OCI-LY1 (cell line): Measurements from ENCODE around the gene GALNT2.

Experiments used
- EZH2 ChIP-seq: fragments of 200-600 bp; sonication (generic), shearing (Covaris generic); IDR thresholded peaks from 2 replicates; pipeline ENCODE4 v1.8.0; 2017; ENCODE audit warnings: borderline replicate concordance, mixed run types, mild to moderate bottlenecking, antibody characterized with exemption, low read length, moderate library complexity, mixed read lengths
- TF ChIP-seq, protein P1 (sequence below): fragments of 200-600 bp; sonication (generic), shearing (Covaris generic); IDR thresholded peaks from 2 replicates; pipeline ENCODE4 v1.5.1; 2017; ENCODE audit warnings: mild to moderate bottlenecking, antibody characterized with exemption, low read length, moderate library complexity, mixed read lengths

DNA sequence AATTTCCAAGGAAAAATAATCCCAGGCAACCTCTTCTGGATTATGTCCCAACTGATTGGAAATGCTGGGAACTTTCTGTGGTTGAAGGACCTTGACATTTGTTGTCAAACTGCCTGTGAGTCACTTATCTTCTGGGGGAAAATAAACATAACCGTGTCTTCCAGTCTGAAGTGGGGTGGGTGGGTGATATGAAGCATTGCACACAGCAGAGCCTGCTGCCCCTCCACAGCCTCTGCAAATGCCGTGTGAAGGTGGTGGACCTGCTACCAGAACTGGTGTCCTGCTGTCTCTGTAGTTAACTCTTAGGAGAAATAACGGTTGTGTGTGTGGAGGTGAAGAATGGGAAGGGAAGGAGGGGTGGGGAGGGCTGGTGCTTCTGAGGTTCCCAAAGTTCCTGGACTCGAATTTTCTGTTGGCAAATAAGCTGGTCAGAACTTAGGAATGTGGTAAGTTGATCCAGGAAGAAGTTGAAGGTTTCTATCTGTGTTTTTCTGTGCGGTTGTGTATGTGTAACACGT, 23.2 kb downstream of the GALNT2 start:
- TF ChIP-seq, protein P1, sequence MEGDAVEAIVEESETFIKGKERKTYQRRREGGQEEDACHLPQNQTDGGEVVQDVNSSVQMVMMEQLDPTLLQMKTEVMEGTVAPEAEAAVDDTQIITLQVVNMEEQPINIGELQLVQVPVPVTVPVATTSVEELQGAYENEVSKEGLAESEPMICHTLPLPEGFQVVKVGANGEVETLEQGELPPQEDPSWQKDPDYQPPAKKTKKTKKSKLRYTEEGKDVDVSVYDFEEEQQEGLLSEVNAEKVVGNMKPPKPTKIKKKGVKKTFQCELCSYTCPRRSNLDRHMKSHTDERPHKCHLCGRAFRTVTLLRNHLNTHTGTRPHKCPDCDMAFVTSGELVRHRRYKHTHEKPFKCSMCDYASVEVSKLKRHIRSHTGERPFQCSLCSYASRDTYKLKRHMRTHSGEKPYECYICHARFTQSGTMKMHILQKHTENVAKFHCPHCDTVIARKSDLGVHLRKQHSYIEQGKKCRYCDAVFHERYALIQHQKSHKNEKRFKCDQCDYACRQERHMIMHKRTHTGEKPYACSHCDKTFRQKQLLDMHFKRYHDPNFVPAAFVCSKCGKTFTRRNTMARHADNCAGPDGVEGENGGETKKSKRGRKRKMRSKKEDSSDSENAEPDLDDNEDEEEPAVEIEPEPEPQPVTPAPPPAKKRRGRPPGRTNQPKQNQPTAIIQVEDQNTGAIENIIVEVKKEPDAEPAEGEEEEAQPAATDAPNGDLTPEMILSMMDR, result no peak
- no peak for TF ChIP-seq EZH2
